GM04504 (cell line): ENCODE measurements around the gene NTNG2.
"Not testable (repeated sequence)": the region's sequence is repeated elsewhere in the genome, so short reads cannot be mapped to it uniquely, and the experiment has no call there.

Source experiments
- DNase-seq: peaks from one replicate; pipeline ENCODE4 v3.0.0-alpha.2; 2012; ENCODE audit warnings: low read depth

NTNG2 gene

DNA sequence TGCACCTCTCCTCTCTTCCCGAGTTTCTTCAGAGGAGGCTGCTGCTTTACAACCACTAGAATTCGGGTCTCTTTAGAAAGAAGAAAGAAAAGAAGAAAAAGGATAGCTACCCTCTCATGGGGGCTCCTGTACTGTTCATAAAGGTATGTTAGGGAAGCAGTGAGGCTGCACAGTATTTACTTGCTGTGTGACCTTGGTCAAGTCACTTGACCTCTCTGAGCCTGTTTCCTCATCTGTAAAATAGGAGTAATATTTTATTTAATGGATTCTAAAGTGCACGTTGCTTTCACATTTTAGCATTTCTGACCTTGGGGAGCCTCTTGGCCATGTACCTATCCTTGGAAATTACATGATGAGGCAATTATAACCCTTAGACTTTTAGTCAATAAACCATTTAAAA lies 104.2 kb downstream of the NTNG2 start:
- no peak for DNase-seq

DNA sequence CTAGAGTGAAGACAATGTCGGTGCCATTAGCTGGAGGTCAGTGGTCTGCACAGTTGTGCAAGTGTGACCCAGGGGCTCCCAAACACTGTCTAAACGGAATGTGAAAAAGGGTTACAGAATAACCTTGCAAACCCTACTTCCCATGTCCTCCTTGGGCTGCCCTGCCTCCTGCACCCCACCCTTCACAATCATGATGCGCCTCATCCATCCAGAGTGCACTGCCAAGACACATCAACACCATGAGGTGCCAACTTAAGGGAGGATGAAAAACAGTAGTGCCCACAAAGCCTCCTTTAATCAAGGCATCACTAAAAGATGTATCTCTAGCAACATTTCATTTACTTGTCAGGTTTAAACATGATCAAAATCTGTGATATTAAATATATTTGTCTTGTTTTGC lies 105.8 kb downstream of the NTNG2 start:
- DNase-seq = no peak

DNA sequence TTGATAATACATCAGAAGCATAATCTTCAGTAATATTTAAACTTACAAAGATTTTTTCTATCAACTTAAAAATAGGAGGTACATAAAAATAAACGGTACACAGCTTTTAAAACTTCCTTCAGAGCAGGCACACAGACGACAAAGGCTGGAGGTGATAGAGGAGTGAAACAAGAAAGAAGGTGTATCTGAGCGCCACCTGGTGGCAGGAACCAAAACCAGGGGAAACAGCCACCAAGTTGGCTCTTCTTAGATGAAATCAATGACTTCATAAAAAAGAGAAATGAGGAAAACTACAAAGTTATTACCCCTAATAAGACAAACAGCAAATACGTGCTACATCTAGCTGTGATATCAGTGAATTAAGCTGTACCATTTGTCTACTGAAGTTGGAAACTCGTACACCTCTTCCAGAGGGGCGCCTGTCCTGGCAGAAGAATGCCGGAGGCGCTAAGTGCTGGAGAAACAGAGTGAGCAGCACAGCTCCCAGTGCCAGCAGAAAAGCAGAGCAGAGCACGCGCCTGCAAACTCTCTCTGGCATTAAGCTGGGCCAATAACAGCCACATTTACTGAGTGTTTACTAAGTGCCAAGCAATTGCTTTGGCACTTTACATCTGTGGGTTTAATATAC lies 107.0 kb downstream of the NTNG2 start:
- peak; percentile 23 for DNase-seq

- not testable (repeated sequence) for DNase-seq
Observed at GRCh38 chr9:132269704-132270516, 108.1 kb downstream of the NTNG2 start.

GRCh38 chr9:132274861-132275260 lies 113.0 kb downstream of the NTNG2 start:
- no peak for DNase-seq

GRCh38 chr9:132283165-132283564 lies 121.3 kb downstream of the NTNG2 start:
- no peak for DNase-seq

- DNase-seq = no peak
Observed at GRCh38 chr9:132283863-132284262, 122.0 kb downstream of the NTNG2 start.

DNA sequence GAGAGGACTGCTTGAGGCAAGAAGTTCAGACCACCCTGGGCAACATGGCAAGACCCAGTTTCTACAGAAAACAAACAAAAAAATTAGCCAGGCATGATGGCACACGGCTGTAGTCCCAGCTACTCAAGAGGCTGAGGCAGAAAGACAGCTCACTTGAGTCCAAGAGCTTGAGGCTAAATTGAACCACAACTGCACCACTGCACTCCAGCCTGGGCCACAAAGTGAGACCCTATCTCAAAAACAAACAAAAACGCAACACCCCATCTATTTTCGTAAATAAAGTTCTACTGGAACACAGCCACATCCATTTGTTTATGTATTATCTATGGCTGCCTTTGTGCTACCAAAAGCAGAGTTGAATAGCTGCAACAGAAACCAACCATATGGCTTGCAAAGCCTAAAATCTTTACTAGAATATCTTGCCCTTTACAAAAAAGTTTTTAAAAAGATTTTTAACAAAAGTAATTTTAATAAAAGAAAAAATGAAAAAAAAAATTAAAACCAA lies 125.5 kb downstream of the NTNG2 start:
- no peak for DNase-seq

DNA sequence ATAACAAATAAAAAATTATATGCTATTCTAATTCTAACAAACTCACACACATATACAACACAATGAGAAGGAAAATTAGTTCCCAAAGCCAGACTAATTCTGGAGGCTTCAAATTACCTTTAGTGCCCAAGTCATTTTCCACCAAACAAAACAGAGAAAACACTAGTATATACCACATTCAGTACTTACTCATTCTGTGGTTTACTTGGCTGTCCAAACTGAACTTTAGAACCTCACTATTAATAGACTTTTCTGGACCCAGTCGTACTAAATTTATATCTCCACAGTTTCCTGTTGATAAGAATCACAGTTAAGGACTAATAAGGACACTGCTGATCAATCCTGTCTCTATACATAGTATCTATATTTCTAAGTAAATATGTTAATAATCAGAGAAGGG lies 126.5 kb downstream of the NTNG2 start:
- peak; percentile 12 for DNase-seq

- DNase-seq = no peak
Observed at GRCh38 chr9:132288966-132289365, 127.1 kb downstream of the NTNG2 start.

DNA sequence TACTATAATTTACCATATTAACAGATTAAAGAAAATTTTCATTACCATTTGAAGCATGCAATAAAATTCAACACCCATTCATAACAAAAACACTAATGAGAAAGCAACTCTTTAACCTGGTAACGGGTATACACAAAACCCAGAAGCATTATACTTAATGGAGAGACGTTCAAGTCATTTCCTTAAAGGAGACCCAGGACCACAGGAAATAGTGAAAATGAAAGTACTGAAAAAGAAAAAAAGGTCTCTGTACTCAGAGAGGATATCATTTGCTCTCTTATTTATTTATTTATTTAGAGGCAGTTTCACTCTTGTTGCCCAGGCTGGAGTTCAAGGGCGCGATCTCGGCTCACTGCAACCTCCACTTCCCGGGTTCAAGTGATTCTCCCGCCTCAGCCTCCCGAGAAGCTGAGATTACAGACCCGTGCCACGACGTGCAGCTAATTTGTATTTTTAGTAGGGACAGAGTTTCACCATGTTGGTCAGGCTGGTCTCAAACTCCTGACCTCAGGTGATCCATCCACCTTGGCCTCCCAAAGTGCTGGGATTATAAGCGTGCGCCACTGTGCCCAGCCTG lies 131.4 kb downstream of the NTNG2 start:
- DNase-seq = no peak
